Activated naive CD4-positive, alpha-beta T cell treated with anti-CD3 and anti-CD28 coated beads for 36 hours (primary cell): ENCODE data around the gene BFAR. TPM values are rescaled to one million over a fixed set of nuclear protein-coding genes. Genes with fewer than 3 reads are reported as not detected.
"Not testable (repeated sequence)": the region's sequence is repeated elsewhere in the genome, so short reads cannot be mapped to it uniquely, and the experiment has no call there.

ENCODE experiments used
- CTCF ChIA-PET: fragments of 350-600 bp; sonication (Branson Sonifier 250); formaldehyde crosslinking; loops from one replicate; lab custom pipeline; 2021; ENCODE audit warnings: antibody characterized with exemption; lab: Charles Lee
- DNase-seq: peaks from one replicate; pipeline ENCODE4 v3.0.0-alpha.2; 2020
- H3K27ac Mint-ChIP-seq: one replicate; pipeline ENCODE4 v1.8.0; 2021; ENCODE audit warnings: mild to moderate bottlenecking, mixed read lengths
- H3K27me3 Mint-ChIP-seq: one replicate; pipeline ENCODE4 v1.8.0; 2021; ENCODE audit warnings: low read depth, mixed read lengths
- H3K36me3 Mint-ChIP-seq: one replicate; pipeline ENCODE4 v1.8.0; 2021; ENCODE audit warnings: low read depth, mixed read lengths
- H3K4me1 Mint-ChIP-seq: one replicate; pipeline ENCODE4 v1.8.0; 2021; ENCODE audit warnings: low read depth, mixed read lengths
- H3K4me3 Mint-ChIP-seq: one replicate; pipeline ENCODE4 v1.8.0; 2021; ENCODE audit warnings: mild to moderate bottlenecking, moderate library complexity, mixed read lengths
- H3K9me3 Mint-ChIP-seq: one replicate; pipeline ENCODE4 v1.8.0; 2021; ENCODE audit warnings: mixed read lengths
- intact Hi-C: fragments of 100-400 bp; cut with micrococcal nuclease; formaldehyde crosslinking; loops from one replicate; pipeline ENCODE4 v1.15.1; 2023
- total RNA-seq, 2 experiments: library from RNA; stranded (reverse); gene quantifications; one replicate each; pipeline ENCODE4 v1.2.3, GENCODE V29; 2021

Gene BFAR
- total RNA-seq, 2 experiments from 2014 or later: 41.9 to 44.6 TPM

DNA sequence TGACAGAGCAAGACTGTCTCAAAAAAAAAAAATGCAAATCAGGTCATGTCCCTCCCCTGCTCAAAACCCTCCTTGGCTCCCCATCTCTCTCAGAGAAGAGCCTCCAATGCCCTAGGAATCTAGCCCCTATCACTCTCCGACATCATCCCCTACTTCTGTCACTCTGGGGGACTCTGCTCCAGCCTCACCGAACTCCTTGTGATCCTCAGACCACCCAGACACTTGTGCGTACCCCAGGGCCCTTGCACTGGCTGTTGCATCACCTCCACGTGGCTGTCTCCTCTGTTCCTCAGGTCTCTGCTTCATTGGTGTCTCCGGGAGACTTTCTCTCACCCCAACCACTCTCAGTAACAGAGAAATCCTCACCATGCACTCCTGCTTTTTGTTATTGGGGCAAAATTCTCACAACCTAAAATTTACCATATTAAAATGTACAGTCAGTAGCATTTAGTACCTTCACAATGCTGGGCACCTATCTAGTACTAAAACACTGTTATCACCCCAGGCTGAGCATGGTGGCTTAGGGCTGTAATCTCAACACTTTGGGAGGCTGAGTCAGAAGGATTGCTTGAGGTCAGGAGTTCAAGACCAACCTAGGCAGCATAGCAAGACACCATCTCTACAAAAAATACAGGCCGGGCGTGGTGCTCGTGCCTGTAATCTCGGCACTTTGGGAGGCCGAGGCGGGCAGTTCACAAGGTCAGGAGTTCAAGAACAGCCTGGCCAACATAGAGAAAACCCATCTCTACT is 46.2 kb downstream of the BFAR start:
- intact Hi-C loops: no loop called here
- DNase-seq: no peak
- CTCF ChIA-PET: no interaction called here

DNA sequence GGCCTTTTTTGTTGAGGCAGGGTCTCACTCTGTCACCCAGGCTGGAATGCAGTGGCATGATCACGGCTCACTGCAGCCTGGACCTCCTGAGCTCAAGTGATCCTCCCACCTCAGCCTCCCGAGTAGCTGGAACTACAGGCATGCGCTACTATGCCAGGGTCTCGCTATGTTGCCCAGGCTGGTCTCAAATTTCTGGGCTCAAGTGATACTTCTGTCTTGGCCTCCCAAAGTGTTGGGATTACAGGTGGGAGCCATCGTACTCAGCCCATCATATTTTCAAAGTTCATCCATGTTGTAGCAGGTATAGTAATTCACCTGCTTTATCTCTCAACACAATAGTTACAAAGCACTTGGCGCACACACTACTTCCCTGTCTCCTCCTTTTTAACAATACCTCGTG is 47.6 kb downstream of the BFAR start:
- CTCF ChIA-PET: not testable (repeated sequence)

More for the DNA sequence above, 46.2 kb downstream of the BFAR start:
- no peaks in the 10 kb centered on the region for H3K9me3 Mint-ChIP-seq
- no peaks in the 10 kb centered on the region for H3K27me3 Mint-ChIP-seq
- no peak overlapping the region for H3K4me3 Mint-ChIP-seq
- H3K36me3 Mint-ChIP-seq: no peaks in the 10 kb centered on the region
- no peaks in the 10 kb centered on the region for H3K4me1 Mint-ChIP-seq
- H3K27ac Mint-ChIP-seq: no peak overlapping the region

DNA sequence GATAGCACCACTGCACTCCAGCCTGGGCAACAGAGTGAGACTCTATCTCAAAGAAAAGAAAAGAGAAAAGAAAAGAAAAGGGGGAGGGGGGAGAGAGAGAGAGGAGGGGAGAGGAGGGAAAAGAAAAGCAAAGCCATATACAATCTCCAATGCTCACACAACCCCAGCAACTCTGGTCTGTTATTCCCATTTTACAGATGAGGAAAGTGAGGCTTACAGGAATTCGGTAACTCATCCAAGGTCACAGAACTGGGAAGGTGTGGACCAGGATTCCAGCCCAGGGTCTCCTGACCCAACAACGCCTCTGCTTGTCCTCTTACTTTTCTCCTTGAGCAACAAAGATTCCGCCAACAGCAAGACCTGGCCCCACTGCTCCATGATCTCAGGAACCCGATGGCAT is 48.4 kb downstream of the BFAR start:
- Mint-ChIP-seq H3K4me1 (no peaks in the 10 kb centered on the region), H3K4me3 (no peak overlapping the region), H3K9me3 (no peaks in the 10 kb centered on the region), H3K27me3 (no peaks in the 10 kb centered on the region), H3K36me3 (no peaks in the 10 kb centered on the region), H3K27ac (no peak overlapping the region)
- CTCF ChIA-PET: no interaction called here
- intact Hi-C loops: no loop called here
- DNase-seq: no peak

More for the DNA sequence above, 47.6 kb downstream of the BFAR start:
- H3K4me1 Mint-ChIP-seq, H3K27ac Mint-ChIP-seq, DNase-seq, H3K9me3 Mint-ChIP-seq, intact Hi-C loops, H3K36me3 Mint-ChIP-seq, H3K27me3 Mint-ChIP-seq, H3K4me3 Mint-ChIP-seq: not testable (repeated sequence)

DNA sequence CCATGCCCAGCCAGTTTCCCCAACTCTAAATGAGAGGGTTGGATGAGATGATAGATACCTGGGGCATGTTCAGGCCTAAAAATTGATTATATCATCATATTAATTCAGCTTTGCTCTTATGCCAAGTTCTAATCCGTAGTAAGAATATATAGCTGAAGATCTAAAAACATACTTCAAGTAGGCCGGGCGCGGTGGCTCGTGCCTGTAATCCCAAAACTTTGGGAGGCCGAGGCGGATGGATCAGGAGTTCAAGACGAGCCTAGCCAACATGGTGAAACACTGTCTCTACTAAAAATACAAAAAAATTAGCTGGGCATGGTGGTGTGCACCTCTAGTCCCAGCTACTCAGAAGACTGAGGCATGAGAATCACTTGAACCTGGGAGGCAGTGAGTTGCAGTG is 49.4 kb downstream of the BFAR start:
- Mint-ChIP-seq H3K27ac (no peak overlapping the region), H3K4me3 (no peak overlapping the region), H3K27me3 (no peaks in the 10 kb centered on the region), H3K36me3 (no peaks in the 10 kb centered on the region), H3K4me1 (no peaks in the 10 kb centered on the region), H3K9me3 (no peaks in the 10 kb centered on the region)
- DNase-seq: no peak
- CTCF ChIA-PET: interaction anchor here (0.8 kb wide), 1 partner anchor 1506 kb away, joined by 3 read pairs; no protein-coding TSS in a partner anchor
- intact Hi-C loops: no loop called here

DNA sequence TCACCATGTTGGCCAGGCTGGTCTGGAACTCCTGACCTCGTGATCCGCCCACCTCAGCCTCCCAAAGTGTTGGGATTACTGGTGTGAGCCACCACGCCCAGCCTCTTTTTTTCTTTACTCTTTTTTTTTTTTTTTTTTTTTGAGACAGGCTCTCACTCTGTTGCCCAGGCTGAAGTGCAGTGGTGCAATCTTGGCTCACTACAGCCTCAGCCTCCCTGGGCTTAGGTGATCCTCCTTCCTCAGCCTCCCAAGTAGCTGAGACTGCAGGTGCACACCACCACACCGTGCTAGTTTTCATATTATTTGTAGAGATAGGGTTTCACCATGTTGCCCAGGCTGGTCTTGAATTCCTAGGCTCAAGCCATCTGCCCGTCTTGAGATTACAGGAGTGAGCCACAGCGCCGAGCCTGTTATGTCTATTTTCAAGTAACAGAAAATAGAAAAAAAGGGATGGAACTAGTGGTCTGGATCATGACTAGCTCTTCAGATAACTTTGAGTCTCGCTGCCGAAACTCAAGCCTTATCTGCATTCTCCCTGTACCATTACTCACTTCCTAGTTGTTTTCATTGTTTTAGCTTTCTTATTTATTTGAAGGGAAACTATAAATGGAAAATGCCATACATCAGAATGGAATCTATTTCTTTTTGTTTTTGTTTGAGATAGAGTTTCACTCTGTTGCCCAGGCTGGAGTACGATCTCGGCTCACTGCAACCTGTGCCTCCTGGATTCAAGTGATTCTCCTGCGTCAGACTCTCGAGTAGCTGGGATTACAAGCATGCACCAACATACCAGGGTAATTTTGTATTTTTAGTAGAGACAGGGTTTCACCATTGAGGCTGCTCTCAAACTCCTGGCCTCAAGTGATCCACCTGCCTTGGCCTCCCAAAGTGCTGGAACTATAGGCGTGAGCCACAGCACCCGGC is 53.4 kb downstream of the BFAR start:
- DNase-seq, H3K36me3 Mint-ChIP-seq, H3K4me3 Mint-ChIP-seq, intact Hi-C loops, H3K4me1 Mint-ChIP-seq, H3K27ac Mint-ChIP-seq, H3K27me3 Mint-ChIP-seq, H3K9me3 Mint-ChIP-seq: not testable (repeated sequence)
- CTCF ChIA-PET: interaction anchor here (0.5 kb wide), 1 partner anchor 248 kb away, joined by 4 read pairs; no protein-coding TSS in a partner anchor

DNA sequence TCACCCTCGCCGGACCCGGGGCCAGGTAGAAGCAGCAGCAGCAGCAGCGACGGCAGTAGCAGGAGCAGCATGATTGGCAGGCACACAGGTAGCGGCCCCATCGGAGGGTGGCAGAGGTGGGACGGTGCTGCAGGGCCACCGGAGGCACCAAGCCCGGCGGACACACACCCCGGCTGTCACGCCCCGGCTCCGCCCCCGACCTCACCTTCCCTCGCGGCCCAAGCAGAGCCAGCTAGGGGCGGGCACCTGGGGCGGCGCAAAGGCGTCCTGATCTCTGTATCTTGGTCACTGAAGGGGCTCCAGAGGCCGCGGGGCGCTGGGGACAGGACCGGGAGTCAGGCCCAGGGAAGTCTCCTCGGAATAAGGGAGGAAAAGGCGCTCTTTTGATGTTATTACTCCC is 61.4 kb downstream of the BFAR start, which contains the start of gene PLA2G10:
Gene PLA2G10 (minus strand): TSS at position 180 of the 400 bp plus-strand sequence. CDS start 79 bp downstream, at position 101.
- intact Hi-C loops, H3K27ac Mint-ChIP-seq, H3K9me3 Mint-ChIP-seq, H3K36me3 Mint-ChIP-seq, CTCF ChIA-PET, H3K4me1 Mint-ChIP-seq, H3K4me3 Mint-ChIP-seq, DNase-seq, H3K27me3 Mint-ChIP-seq: not testable (repeated sequence)

DNA sequence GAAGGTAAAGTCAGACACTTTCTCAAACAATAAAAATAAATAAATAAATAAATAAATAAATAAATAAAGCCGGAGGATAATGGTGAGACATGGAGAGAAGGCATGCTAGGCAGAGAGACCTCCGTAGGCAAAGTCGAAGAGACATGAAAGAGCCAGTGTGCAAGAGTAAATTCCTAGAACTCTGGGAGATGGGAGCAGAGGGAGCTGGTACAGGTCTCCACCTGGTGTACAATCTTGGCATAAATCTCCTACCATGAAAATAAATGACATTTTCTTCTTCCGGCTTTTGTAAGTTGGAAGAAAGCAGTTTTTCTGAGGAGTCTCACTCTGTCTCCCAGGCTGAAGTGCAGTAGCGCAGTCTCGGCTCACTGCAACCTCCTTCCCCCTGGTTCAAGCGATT is 69.1 kb downstream of the BFAR start:
- H3K9me3 Mint-ChIP-seq, H3K4me1 Mint-ChIP-seq, intact Hi-C loops, DNase-seq, H3K27me3 Mint-ChIP-seq, H3K36me3 Mint-ChIP-seq, H3K4me3 Mint-ChIP-seq, CTCF ChIA-PET, H3K27ac Mint-ChIP-seq: not testable (repeated sequence)

DNA sequence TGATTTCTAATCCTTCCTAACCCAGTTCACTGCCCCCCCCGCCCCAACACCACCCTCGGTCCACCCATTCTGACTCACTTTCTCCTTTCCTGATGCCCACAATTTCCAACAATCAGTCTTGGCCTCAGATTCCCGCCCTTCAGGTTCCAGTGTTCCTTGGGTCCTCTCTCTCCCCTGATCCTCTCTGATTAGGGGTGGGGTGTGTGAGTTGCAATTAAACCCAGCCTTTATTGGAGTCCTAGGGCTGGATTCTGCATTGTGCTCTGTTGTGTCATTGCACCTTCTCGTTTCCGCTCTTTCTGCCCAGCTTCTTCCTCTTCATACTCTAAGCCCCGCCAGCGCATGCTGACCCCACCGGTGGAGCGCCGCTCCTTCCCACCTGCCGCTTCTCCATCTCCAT is 69.9 kb downstream of the BFAR start:
- H3K36me3 Mint-ChIP-seq, DNase-seq, H3K27me3 Mint-ChIP-seq, H3K4me1 Mint-ChIP-seq, CTCF ChIA-PET, H3K27ac Mint-ChIP-seq, intact Hi-C loops, H3K4me3 Mint-ChIP-seq, H3K9me3 Mint-ChIP-seq: not testable (repeated sequence)

DNA sequence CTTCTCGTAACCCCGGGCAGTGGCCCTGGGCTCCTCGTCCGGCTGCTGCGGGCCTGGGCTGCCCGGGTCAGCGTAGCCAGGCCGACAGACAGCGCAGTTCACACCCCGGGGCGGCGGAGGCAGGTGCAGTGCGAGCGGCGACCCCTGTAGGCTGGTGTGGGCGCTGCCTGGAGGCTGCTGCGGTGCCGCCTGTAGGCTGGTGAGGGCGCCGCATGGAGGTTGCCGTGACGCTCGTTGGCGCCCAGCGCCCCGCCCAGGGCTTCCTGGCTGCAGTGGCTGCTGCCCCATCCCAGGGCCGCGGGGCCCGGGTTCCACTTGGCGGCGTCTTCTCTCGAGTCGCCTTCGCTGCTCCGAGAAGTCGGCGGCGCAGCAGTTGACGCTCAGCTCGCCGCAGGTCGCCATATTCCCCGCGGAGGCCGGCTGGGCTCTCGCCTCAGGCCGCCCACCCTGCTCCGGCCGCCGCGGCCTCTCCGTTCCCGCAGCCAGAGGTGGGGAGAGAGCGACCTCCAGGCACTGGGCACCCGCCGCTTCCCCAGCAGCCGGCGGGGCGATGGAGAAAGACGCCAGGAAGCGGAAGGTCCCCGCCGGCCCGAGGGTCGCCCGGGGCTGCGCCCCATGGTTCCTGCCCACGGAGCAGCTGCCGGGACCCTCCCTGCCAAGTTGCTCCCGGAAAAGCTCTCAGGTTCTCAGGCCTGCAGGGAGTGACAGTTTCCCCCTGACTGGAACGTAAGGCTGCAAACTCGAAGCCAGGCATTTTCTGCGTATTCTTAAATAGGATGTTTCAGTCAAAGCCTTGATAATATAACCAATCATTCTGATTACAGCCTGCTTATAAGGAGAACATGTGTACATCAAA is 70.6 kb downstream of the BFAR start, which contains the start of gene NPIPA3:
Gene NPIPA3 (plus strand): TSS at position 256 of the 856 bp plus-strand sequence. CDS start 5,533 bp downstream, outside the sequence.
- H3K27ac Mint-ChIP-seq, DNase-seq, H3K4me1 Mint-ChIP-seq, H3K9me3 Mint-ChIP-seq, intact Hi-C loops, H3K36me3 Mint-ChIP-seq, H3K27me3 Mint-ChIP-seq, CTCF ChIA-PET, H3K4me3 Mint-ChIP-seq: not testable (repeated sequence)

Other genes starting within 250 kb of the BFAR start
- gene PARN, start 2.7 kb upstream of the BFAR start, total RNA-seq: 10 to 100 TPM; 41.8 to 44.0 TPM
- gene PLA2G10, start 61.4 kb downstream of the BFAR start, total RNA-seq: not detected
- 1 to 10 TPM; 1.5 to 1.9 TPM for gene NPIPA3, start 70.5 kb downstream of the BFAR start, total RNA-seq
- gene NPIPA2, start 109.6 kb downstream of the BFAR start, total RNA-seq: 1 to 10 TPM; 3.6 to 4.1 TPM
- 10 to 100 TPM; 33.1 to 35.1 TPM for gene NOMO1, start 200.8 kb downstream of the BFAR start, total RNA-seq